RWPE1 (cell line): Measurements from ENCODE around the gene CLCA1.
A peak's percentile ranks its signal among the peaks of the same experiment; 100 is the strongest.

Source experiments
- CTCF ChIA-PET: fragments of 350-600 bp; sonication (Branson Sonifier 250); formaldehyde crosslinking; extraction: SDS; loops from one replicate; lab custom pipeline; 2021; lab: Yijun Ruan, JAX
- POLR2A ChIA-PET: fragments of 400-600 bp; formaldehyde crosslinking; extraction: SDS; loops from one replicate; lab custom pipeline; 2020; ENCODE audit warnings: antibody characterized with exemption; ENCODE audit not compliant: low non-redundant PET; lab: Yijun Ruan, JAX
- DNase-seq: peaks from one replicate; pipeline ENCODE4 v3.0.0; 2012; ENCODE audit warnings: low spot score
- H3K27ac ChIP-seq: fragments of 450-650 bp; 2 replicates; pipeline ENCODE4 v1.5.1; 2017
- CTCF ChIP-seq: fragments of 450-650 bp; conservative IDR thresholded peaks from 2 replicates; pipeline ENCODE4 v1.5.1; 2017; ENCODE audit warnings: low read depth, mild to moderate bottlenecking

Gene CLCA1

GRCh38 chr1:86503406-86504136 lies 34.8 kb downstream of the CLCA1 start:
- POLR2A ChIA-PET: no interaction called here
- CTCF ChIA-PET: interaction anchor here (0.6 to 0.9 kb wide), 2 partner anchors 579 to 740 kb away, joined by 3 to 4 read pairs; no protein-coding TSS in a partner anchor
- no peak for DNase-seq
- no peak overlapping the region for H3K27ac ChIP-seq
- TF ChIP-seq CTCF: no peak

- CTCF ChIA-PET: interaction anchor here (0.6 to 0.9 kb wide), 3 partner anchors 124 to 739 kb away, joined by 3 to 4 read pairs (median 4); no protein-coding TSS in a partner anchor
- POLR2A ChIA-PET: no interaction called here
- H3K27ac ChIP-seq: no peak overlapping the region
- DNase-seq: no peak
- no peak for TF ChIP-seq CTCF
Measured at GRCh38 chr1:86504137-86504479, 35.4 kb downstream of the CLCA1 start.

GRCh38 chr1:86504895-86505563 lies 36.3 kb downstream of the CLCA1 start:
- no peak for DNase-seq
- CTCF ChIA-PET: interaction anchor here (0.7 to 1.3 kb wide), 4 partner anchors 10 to 578 kb away, joined by 3 to 4 read pairs (median 4); no protein-coding TSS in a partner anchor
- H3K27ac ChIP-seq: no peak overlapping the region
- TF ChIP-seq CTCF: no peak
- POLR2A ChIA-PET: no interaction called here

- ChIA-PET POLR2A (no interaction called here), CTCF (interaction anchor here (1.3 kb wide), 1 partner anchor 10 kb away, joined by 3 read pairs; no protein-coding TSS in a partner anchor)
- TF ChIP-seq CTCF: no peak
Measured at GRCh38 chr1:86505564-86505902, 36.8 kb downstream of the CLCA1 start.

GRCh38 chr1:86507935-86508582 lies 39.3 kb downstream of the CLCA1 start:
- H3K27ac ChIP-seq: no peak overlapping the region
- CTCF ChIA-PET: interaction anchor here (0.5 to 1.1 kb wide), 7 partner anchors 27 to 936 kb away, joined by 3 to 5 read pairs (median 3); no protein-coding TSS in a partner anchor
- POLR2A ChIA-PET: no interaction called here
- DNase-seq: no peak
- TF ChIP-seq CTCF: peak; percentile 33; the same call in 1 of the 2 replicates

More at GRCh38 chr1:86505564-86505902, 36.8 kb downstream of the CLCA1 start:
- no peak for DNase-seq
- no peak overlapping the region for H3K27ac ChIP-seq

- ChIA-PET POLR2A (no interaction called here), CTCF (interaction anchor here (0.6 to 1.1 kb wide), 4 partner anchors 76 to 192 kb away, joined by 3 read pairs; no protein-coding TSS in a partner anchor)
- TF ChIP-seq CTCF: no peak
- no peak for DNase-seq
- no peak overlapping the region for H3K27ac ChIP-seq
Measured at GRCh38 chr1:86508583-86508969, 39.8 kb downstream of the CLCA1 start.
